ENCODE data around the gene REEP3. TPM values are rescaled to one million over a fixed set of nuclear protein-coding genes. Genes with fewer than 3 reads are reported as not detected.

The REEP3 gene
- total and polyA plus RNA-seq, 2 experiments from 2014 or later: 69.9 to 72.1 TPM

DNA sequence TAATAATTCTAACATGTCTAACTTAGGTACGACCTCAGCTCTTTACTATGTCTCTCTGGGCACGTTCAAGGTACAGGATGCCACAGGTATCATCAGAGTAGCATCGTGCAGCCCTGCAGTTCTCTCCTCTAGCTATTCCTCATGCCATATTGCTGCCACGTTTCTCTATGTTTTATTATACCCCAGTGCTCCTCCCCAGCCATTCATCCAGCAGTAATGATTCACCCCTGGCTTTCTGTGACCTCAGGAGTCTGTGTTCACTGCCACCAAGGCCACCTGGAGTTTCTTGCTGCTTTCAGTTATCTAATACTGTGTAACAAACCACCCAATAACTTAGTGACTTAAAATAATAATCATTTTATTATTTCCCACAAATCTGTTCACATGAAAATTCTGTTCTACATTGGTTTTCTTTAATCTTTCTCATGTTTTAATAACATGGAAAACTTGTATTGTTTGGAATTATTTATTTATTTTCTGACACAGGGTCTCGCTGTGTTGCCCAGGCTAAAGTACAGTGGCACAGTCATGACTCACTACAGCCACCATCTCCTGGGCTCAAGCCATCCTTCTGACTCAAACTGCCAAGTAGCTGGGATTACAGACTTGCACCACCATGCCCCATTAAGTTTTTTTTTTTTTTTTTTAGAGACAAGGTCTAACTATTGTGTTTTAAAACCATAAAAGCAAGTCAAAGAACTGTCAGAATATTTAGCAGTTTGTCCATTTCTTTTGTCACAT lies 21.8 kb downstream of the REEP3 start:
- peaks cover 17% of the 10 kb centered on the region for H3F3A ChIP-seq (ENCODE audit: insufficient read depth)
- H3K9ac ChIP-seq: no peak overlapping the region
- H3K9me3 ChIP-seq (ENCODE audit: low read depth): no peaks in the 10 kb centered on the region
- no peak overlapping the region for H2AFZ ChIP-seq
- no peaks in the 10 kb centered on the region for H3K36me3 ChIP-seq (ENCODE audit: low read depth)
- H3K27ac ChIP-seq: 0 out of 2 replicates have a peak overlapping the region, but pooled peaks have one; percentile 2
- peaks cover 94% of the 10 kb centered on the region for H3K79me2 ChIP-seq (ENCODE audit: insufficient read depth)
- no peaks in the 10 kb centered on the region for H4K20me1 ChIP-seq (ENCODE audit: insufficient read depth)
- H3K9me2 ChIP-seq (ENCODE audit: insufficient read depth): no peaks in the 10 kb centered on the region
- H3K4me1 ChIP-seq (ENCODE audit: insufficient read depth): peaks cover 34% of the 10 kb centered on the region
- no peak overlapping the region for H3K4me2 ChIP-seq (ENCODE audit: unreplicated experiment)
- H3K4me3 ChIP-seq: no peak overlapping the region
- no peak for TF ChIP-seq EZH2phosphoT487 (IDR thresholded peaks at IDR 0.05; ENCODE audit: insufficient read depth, low read depth)
- TF ChIP-seq EZH2 (IDR thresholded peaks at IDR 0.05; ENCODE audit: insufficient read depth, poor library complexity, severe bottlenecking): no peak
- WGBS, 2 experiments (ENCODE audit: low coverage in 1 of 2, low lambda C conversion rate in 2 of 2, missing lambda C conversion rate in 2 of 2): 65 to 66% methylated on average over 5 of the region's 5 CpGs
- in situ Hi-C loops (cut with MboI): no loop called here
- no peaks in the 10 kb centered on the region for H3K27me3 ChIP-seq (replicated peaks; ENCODE audit: insufficient read depth)
- peak; percentile 63 for DNase-seq

DNA sequence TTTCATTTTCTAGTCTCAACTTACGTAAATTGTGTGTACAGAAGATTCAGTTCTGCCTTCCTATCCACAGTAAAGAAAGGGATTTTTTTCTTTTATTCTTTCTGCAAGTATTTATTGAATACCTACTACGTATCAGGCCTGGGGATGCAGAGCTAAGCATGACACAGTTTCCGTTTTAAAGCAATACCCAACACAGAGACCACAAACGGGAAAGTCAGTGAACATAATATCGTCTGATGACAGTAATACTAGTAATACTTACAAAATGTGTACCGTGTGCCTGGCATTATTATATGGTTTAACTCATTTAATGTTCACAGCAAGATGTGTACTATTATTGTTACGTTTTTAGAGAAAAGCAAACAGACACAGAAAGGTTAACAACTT lies 22.4 kb downstream of the REEP3 start:
- H3K4me1 ChIP-seq (ENCODE audit: insufficient read depth): peaks cover 39% of the 10 kb centered on the region
- no peaks in the 10 kb centered on the region for H3K27me3 ChIP-seq (replicated peaks; ENCODE audit: insufficient read depth)
- H4K20me1 ChIP-seq (ENCODE audit: insufficient read depth): no peaks in the 10 kb centered on the region
- no peak for DNase-seq
- in situ Hi-C loops (cut with MboI): no loop called here
- no peak overlapping the region for H3K4me3 ChIP-seq
- peaks cover 92% of the 10 kb centered on the region for H3K79me2 ChIP-seq (ENCODE audit: insufficient read depth)
- 88 to 89% methylated on average over 7 of the region's 7 CpGs for WGBS, 2 experiments (ENCODE audit: low coverage in 1 of 2, low lambda C conversion rate in 2 of 2, missing lambda C conversion rate in 2 of 2)
- no peak for TF ChIP-seq EZH2 (IDR thresholded peaks at IDR 0.05; ENCODE audit: insufficient read depth, poor library complexity, severe bottlenecking)
- no peak for TF ChIP-seq EZH2phosphoT487 (IDR thresholded peaks at IDR 0.05; ENCODE audit: insufficient read depth, low read depth)
- no peak overlapping the region for H3K4me2 ChIP-seq (ENCODE audit: unreplicated experiment)
- H3F3A ChIP-seq (ENCODE audit: insufficient read depth): peaks cover 23% of the 10 kb centered on the region
- no peak overlapping the region for H3K9ac ChIP-seq
- no peaks in the 10 kb centered on the region for H3K36me3 ChIP-seq (ENCODE audit: low read depth)
- H3K9me3 ChIP-seq (ENCODE audit: low read depth): no peaks in the 10 kb centered on the region
- H3K9me2 ChIP-seq (ENCODE audit: insufficient read depth): no peaks in the 10 kb centered on the region
- no peak overlapping the region for H2AFZ ChIP-seq
- H3K27ac ChIP-seq: 0 out of 2 replicates have a peak overlapping the region, but pooled peaks have one; percentile 2

DNA sequence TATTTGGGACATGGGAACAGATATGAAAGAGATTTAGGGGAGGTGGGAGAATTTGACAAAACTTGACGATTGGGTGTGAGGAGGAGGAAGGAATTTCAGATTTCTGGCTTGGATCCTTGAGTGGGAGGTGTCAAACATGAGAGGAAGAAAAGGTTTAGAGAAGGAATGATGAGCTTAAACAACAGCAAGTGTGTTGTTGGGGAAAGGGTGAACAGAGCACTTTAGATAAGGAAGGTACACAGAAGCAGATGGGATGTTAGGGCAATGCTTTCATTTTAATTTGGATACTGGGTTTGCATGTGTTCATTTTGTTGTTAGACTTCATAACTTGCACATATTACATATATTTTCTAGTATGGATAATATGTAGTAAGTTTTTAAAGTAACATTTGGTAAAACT lies 23.2 kb downstream of the REEP3 start:
- Histone ChIP-seq H3K9me3 (ENCODE audit: low read depth) (no peaks in the 10 kb centered on the region), H2AFZ (no peak overlapping the region), H3F3A (ENCODE audit: insufficient read depth) (peaks cover 28% of the 10 kb centered on the region), H3K36me3 (ENCODE audit: low read depth) (no peaks in the 10 kb centered on the region), H3K4me1 (ENCODE audit: insufficient read depth) (peaks cover 41% of the 10 kb centered on the region), H3K4me2 (ENCODE audit: unreplicated experiment) (no peak overlapping the region), H3K79me2 (ENCODE audit: insufficient read depth) (peaks cover 92% of the 10 kb centered on the region), H4K20me1 (ENCODE audit: insufficient read depth) (no peaks in the 10 kb centered on the region), H3K9ac (no peak overlapping the region), H3K4me3 (no peak overlapping the region), H3K9me2 (ENCODE audit: insufficient read depth) (no peaks in the 10 kb centered on the region), H3K27ac (no peak overlapping the region), H3K27me3 (replicated peaks; ENCODE audit: insufficient read depth) (no peaks in the 10 kb centered on the region)
- WGBS, 2 experiments (ENCODE audit: low coverage in 1 of 2, low lambda C conversion rate in 2 of 2, missing lambda C conversion rate in 2 of 2): 59 to 65% methylated on average over 1 of the region's 1 CpG
- in situ Hi-C loops (cut with MboI): no loop called here
- DNase-seq: no peak
- TF ChIP-seq EZH2 (IDR thresholded peaks at IDR 0.05; ENCODE audit: insufficient read depth, poor library complexity, severe bottlenecking) (no peak), EZH2phosphoT487 (IDR thresholded peaks at IDR 0.05; ENCODE audit: insufficient read depth, low read depth) (no peak)

DNA sequence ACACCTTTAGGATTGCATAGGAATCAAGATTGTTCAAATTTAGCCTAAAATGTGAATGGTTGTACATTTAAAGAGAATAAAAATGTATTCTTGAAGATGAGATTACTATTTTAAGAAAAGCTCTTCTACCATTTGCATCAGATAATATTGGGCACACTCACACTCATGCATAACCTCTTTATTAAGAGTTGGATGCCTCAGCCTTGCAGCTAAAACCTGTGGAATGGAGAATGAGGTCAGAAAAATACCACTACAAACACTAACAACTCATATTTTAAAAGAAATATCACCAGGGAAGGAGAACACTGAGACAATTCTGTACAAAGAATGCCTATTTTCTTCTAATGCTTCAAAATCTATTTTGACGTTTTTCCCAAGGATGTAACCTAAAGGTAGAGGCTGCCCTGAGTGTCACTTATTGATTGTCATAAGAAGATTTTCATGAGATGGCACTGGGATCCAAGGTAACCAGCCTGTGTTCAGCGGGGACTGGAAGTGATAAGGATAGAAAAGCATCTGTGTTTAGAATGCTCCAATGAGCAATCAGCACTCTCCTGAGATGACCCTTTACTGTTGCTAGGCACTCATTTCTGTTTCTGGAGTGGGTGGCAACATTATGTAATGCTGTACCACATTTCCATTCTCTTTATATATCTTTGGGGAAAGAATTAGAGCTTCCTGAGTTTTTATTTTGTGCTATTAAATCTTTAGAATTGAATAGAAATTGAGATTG lies 26.6 kb downstream of the REEP3 start:
- Histone ChIP-seq H3K9ac (peak overlapping the region; percentile 56), H3K4me1 (ENCODE audit: insufficient read depth) (peaks cover 47% of the 10 kb centered on the region), H3K9me3 (ENCODE audit: low read depth) (no peaks in the 10 kb centered on the region), H2AFZ (no peak overlapping the region), H3F3A (ENCODE audit: insufficient read depth) (peaks cover 36% of the 10 kb centered on the region), H4K20me1 (ENCODE audit: insufficient read depth) (no peaks in the 10 kb centered on the region), H3K4me3 (no peak overlapping the region), H3K27ac (peak overlapping the region; percentile 77), H3K27me3 (replicated peaks; ENCODE audit: insufficient read depth) (no peaks in the 10 kb centered on the region), H3K79me2 (ENCODE audit: insufficient read depth) (peaks cover 90% of the 10 kb centered on the region), H3K9me2 (ENCODE audit: insufficient read depth) (no peaks in the 10 kb centered on the region), H3K4me2 (ENCODE audit: unreplicated experiment) (peak overlapping the region; percentile 33), H3K36me3 (ENCODE audit: low read depth) (no peaks in the 10 kb centered on the region)
- DNase-seq: peak; percentile 75
- in situ Hi-C loops (cut with MboI): no loop called here
- 91 to 93% methylated on average over 2 of the region's 2 CpGs for WGBS, 2 experiments (ENCODE audit: low coverage in 1 of 2, low lambda C conversion rate in 2 of 2, missing lambda C conversion rate in 2 of 2)
- TF ChIP-seq EZH2phosphoT487 (IDR thresholded peaks at IDR 0.05; ENCODE audit: insufficient read depth, low read depth): no peak
- no peak for TF ChIP-seq EZH2 (IDR thresholded peaks at IDR 0.05; ENCODE audit: insufficient read depth, poor library complexity, severe bottlenecking)
